Transverse colon (tissue), 3 donors: ENCODE results near the gene WSB2.

Source experiments
- EP300 ChIP-seq: sonication (generic); formaldehyde crosslinking; IDR thresholded peaks from one replicate; pipeline ENCODE4 v1.6.1; 2017; ENCODE audit warnings: antibody characterized with exemption, low read depth
- POLR2A ChIP-seq: fragments of 450-650 bp; IDR thresholded peaks from one replicate; pipeline ENCODE4 v1.6.1; 2016; ENCODE audit warnings: antibody characterized with exemption, mild to moderate bottlenecking, moderate library complexity
- TF ChIP-seq, protein P1 (sequence below), 5 experiments: fragments of 200-600 bp in 3 of 5; fragments of 450-650 bp in 2 of 5; sonication (generic) in 3 of 5; IDR thresholded peaks; 1 replicate in 2 of 5; 2 replicates in 3 of 5; pipeline ENCODE4 v1.5.1; 2016 to 2017; ENCODE audit warnings: antibody characterized with exemption in 5 of 5, inconsistent platforms in 3 of 5, mild to moderate bottlenecking in 2 of 5, moderate library complexity in 1 of 5

GRCh38 chr12:118061873-118062843, 1.2 kb upstream of the WSB2 start:
- TF ChIP-seq, protein P1, sequence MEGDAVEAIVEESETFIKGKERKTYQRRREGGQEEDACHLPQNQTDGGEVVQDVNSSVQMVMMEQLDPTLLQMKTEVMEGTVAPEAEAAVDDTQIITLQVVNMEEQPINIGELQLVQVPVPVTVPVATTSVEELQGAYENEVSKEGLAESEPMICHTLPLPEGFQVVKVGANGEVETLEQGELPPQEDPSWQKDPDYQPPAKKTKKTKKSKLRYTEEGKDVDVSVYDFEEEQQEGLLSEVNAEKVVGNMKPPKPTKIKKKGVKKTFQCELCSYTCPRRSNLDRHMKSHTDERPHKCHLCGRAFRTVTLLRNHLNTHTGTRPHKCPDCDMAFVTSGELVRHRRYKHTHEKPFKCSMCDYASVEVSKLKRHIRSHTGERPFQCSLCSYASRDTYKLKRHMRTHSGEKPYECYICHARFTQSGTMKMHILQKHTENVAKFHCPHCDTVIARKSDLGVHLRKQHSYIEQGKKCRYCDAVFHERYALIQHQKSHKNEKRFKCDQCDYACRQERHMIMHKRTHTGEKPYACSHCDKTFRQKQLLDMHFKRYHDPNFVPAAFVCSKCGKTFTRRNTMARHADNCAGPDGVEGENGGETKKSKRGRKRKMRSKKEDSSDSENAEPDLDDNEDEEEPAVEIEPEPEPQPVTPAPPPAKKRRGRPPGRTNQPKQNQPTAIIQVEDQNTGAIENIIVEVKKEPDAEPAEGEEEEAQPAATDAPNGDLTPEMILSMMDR (IDR thresholded peaks at IDR 0.05): no peak
- TF ChIP-seq POLR2A: peak; percentile 54
- TF ChIP-seq EP300: no peak
